Nephron (organoid): ENCODE data around the gene AP2M1.

Experiments used
- H3K27ac Mint-ChIP-seq, 3 experiments: 2 replicates each; pipeline ENCODE4 v1.8.0; 2020; ENCODE audit warnings: mixed read lengths in 3 of 3, mild to moderate bottlenecking in 2 of 3, moderate library complexity in 1 of 3
- H3K27me3 Mint-ChIP-seq: 2 replicates; pipeline ENCODE4 v1.8.0; 2021; ENCODE audit warnings: low read depth, mild to moderate bottlenecking, moderate library complexity, mixed read lengths
- H3K36me3 Mint-ChIP-seq: 2 replicates; pipeline ENCODE4 v1.8.0; 2020; ENCODE audit warnings: low read depth, mixed read lengths
- H3K4me1 Mint-ChIP-seq: 2 replicates; pipeline ENCODE4 v1.8.0; 2020; ENCODE audit warnings: mixed read lengths
- H3K4me3 Mint-ChIP-seq, 3 experiments: 2 replicates each; pipeline ENCODE4 v1.8.0; 2020; ENCODE audit warnings: mild to moderate bottlenecking in 3 of 3, mixed read lengths in 3 of 3, moderate library complexity in 2 of 3
- H3K9me3 Mint-ChIP-seq: 2 replicates; pipeline ENCODE4 v1.8.0; 2020; ENCODE audit warnings: mixed read lengths
- TF ChIP-seq, protein P1 (sequence below), 3 experiments: fragments of 200-600 bp; sonication (generic); IDR thresholded peaks; one replicate each; pipeline ENCODE4 v1.5.0; 2021; ENCODE audit warnings: antibody characterized with exemption in 3 of 3; ENCODE audit not compliant: unreplicated experiment in 3 of 3

Gene AP2M1

DNA sequence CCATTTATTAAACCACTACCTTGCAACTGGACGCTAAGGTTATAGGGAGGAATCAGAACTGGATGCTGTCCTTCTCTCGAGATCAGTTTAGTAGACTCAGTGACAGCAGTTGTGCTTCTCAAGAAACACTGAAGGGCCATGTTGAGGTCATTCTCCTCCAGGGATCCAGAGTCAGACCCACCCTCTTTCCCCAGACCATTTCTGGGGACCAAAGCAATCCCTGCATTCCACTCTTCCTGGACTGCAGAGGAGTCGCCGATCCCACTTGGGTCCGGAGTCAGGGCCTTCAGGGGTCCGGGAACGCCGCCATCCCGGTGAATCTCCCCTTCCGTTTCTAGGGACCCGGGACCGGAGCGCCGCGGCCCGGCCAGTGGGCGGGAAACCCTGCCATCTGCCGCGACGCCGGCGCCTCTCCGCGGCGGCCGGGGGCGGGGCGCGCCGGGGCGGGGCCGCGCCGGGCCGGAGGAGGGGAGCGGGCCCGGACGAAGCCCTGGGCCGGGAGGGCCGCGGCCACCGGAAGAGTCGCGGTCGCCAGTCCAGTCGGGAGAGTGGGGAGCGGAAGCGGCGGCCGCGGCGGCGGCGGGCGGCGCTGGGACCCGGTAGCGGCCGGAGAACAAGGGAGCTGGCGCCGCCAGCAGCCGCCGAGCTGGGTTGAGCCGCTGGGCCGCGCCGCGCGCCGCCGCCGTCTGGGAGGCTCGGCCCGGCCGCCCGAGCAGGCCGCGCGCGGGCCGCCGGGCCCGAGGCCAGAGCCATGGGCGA, 19.6 kb upstream of the AP2M1 start, which contains the start of gene DVL3:
TSS of gene DVL3 (plus strand) at position 493 of the 759 bp plus-strand sequence. CDS start at position 752, 259 bp downstream.
- Mint-ChIP-seq H3K27me3 (no peaks in the 10 kb centered on the region), H3K27ac (peak within 1 kb of the TSS; percentile 94 to 99 (median 98)), H3K4me3 (peak within 1 kb of the TSS; percentile 94 to 100 (median 99)), H3K9me3 (no peaks in the 10 kb centered on the region), H3K36me3 (peaks cover 3% of the 10 kb centered on the region), H3K4me1 (peaks cover 38% of the 10 kb centered on the region)
- TF ChIP-seq, protein P1, sequence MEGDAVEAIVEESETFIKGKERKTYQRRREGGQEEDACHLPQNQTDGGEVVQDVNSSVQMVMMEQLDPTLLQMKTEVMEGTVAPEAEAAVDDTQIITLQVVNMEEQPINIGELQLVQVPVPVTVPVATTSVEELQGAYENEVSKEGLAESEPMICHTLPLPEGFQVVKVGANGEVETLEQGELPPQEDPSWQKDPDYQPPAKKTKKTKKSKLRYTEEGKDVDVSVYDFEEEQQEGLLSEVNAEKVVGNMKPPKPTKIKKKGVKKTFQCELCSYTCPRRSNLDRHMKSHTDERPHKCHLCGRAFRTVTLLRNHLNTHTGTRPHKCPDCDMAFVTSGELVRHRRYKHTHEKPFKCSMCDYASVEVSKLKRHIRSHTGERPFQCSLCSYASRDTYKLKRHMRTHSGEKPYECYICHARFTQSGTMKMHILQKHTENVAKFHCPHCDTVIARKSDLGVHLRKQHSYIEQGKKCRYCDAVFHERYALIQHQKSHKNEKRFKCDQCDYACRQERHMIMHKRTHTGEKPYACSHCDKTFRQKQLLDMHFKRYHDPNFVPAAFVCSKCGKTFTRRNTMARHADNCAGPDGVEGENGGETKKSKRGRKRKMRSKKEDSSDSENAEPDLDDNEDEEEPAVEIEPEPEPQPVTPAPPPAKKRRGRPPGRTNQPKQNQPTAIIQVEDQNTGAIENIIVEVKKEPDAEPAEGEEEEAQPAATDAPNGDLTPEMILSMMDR (IDR thresholded peaks at IDR 0.05; ENCODE audit: unreplicated experiment in 3 of 3), result no peak

DNA sequence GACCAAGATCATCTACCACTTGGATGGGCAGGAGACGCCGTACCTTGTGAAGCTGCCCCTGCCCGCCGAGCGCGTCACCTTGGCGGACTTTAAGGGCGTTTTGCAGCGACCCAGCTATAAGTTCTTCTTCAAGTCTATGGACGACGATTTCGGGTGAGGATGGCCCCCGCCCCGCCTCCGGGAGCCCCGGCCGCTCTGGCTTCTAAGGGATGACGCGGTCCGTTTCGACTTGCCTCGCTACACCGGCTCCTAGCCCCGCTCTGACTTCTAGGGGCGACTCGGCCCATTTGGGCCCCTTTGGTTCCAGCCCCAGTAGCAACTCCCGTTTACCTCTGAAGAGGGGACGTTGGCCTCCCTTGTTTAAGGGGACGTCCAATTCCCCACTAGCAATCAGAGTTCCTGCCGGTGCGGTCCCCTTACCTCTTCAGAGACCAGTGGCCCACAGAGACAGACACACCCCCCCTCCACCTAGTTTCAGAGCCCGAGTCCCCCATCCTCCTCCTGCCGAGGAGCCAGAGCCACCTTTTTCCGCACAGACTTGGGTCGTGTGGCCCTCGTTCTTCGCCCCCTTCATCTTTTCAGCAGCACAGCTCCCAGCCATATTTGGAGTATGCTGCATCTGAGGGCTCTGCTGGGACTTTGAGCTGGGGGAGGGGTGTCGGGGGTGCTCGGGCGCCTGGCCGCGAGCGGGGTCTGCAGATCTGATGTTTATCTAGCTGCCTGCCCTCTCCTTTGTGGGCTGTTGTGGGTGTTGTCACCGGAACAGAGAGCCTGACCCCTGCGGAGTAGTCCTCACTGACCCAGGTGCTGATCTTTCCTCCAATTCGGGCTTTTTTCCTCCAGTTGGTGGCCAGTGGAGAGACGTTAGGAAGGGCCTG, 18.8 kb upstream of the AP2M1 start:
- Mint-ChIP-seq H3K27me3 (no peaks in the 10 kb centered on the region), H3K4me3 (peak overlapping the region; percentile 94 to 100 (median 99)), H3K9me3 (no peaks in the 10 kb centered on the region), H3K36me3 (peaks cover 9% of the 10 kb centered on the region), H3K27ac (peak overlapping the region; percentile 94 to 99 (median 98)), H3K4me1 (peaks cover 46% of the 10 kb centered on the region)
- TF ChIP-seq, protein P1 (IDR thresholded peaks at IDR 0.05; ENCODE audit: unreplicated experiment in 3 of 3), result no peak

DNA sequence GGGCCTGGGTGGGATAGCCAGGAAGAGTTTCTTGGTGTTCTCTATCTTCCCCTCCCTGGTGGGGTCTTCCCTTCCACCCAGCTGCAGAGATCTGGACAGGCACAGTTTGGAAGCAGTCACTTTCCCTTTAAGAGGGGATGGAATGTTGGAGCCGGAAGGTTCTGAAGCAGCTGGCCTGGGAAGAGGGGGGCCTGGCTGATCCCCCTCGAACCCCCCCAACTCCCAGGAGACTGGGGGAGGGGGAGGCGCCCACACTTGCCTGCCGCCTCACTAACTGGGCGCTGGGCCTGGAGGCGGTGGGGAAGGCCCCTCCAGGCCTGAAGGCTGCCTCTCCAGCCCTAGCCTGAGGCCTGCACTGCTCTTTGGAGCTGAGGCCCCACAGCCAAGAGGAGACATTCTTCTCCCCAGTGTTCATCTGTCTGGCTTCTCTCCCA, 18.1 kb upstream of the AP2M1 start:
- no peaks in the 10 kb centered on the region for H3K9me3 Mint-ChIP-seq
- peak overlapping the region; percentile 94 to 100 (median 99) for H3K4me3 Mint-ChIP-seq
- peak overlapping the region; percentile 94 to 99 (median 98) for H3K27ac Mint-ChIP-seq
- peaks cover 52% of the 10 kb centered on the region for H3K4me1 Mint-ChIP-seq
- H3K36me3 Mint-ChIP-seq, result peaks cover 11% of the 10 kb centered on the region
- H3K27me3 Mint-ChIP-seq, result no peaks in the 10 kb centered on the region
- TF ChIP-seq, protein P1 (IDR thresholded peaks at IDR 0.05; ENCODE audit: unreplicated experiment in 3 of 3), result no peak

DNA sequence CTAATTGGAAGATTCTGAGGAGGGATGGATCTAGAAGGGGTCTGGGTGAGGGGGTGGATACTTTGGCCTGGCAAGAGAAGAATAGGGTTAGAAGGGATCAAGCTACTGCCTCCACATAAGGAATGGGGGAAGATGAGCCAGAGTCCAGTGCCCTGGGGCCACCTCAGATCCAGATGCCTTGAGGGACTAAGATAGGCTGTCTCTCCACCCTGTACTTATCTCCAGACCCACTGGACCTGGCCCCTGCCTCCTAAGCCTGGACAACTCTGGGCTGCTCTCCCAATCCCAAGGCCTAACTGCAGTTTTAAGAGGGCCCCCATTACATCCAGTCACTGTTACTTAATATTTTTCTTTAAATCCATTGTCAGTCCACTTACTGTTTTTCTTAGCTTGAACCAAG, 17.4 kb upstream of the AP2M1 start:
- H3K4me1 Mint-ChIP-seq, result peaks cover 55% of the 10 kb centered on the region
- TF ChIP-seq, protein P1 (IDR thresholded peaks at IDR 0.05; ENCODE audit: unreplicated experiment in 3 of 3), result no peak
- peak overlapping the region; percentile 94 to 100 (median 99) for H3K4me3 Mint-ChIP-seq
- no peaks in the 10 kb centered on the region for H3K9me3 Mint-ChIP-seq
- H3K27me3 Mint-ChIP-seq, result no peaks in the 10 kb centered on the region
- peaks cover 13% of the 10 kb centered on the region for H3K36me3 Mint-ChIP-seq
- H3K27ac Mint-ChIP-seq, result peak overlapping the region; percentile 94 to 99 (median 98)

DNA sequence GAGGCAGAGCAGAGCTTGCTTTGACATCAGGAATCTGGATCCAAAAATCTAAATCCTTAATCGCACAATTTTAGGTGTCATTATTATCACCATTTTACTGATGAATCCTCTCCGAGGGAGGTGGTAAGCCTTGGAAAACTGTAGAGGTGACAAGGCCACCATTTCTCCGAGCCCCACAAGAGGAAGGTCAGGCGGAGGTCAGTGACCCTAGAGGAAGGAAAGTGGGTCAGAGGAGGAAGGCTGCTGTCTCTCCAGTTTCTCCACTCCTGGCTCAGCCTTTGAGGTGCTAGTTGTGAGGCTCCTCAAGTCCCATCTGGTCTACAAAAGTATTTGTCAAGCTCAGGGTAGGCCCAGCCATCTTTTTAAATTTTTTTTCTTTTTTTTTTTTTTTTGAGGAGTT, 16.3 kb upstream of the AP2M1 start:
- H3K27me3 Mint-ChIP-seq, result no peaks in the 10 kb centered on the region
- TF ChIP-seq, protein P1 (IDR thresholded peaks at IDR 0.05; ENCODE audit: unreplicated experiment in 3 of 3), result no peak
- H3K27ac Mint-ChIP-seq, result peak overlapping the region; percentile 22 to 94 (median 59)
- H3K4me1 Mint-ChIP-seq, result peaks cover 47% of the 10 kb centered on the region
- no peaks in the 10 kb centered on the region for H3K9me3 Mint-ChIP-seq
- H3K36me3 Mint-ChIP-seq, result peaks cover 22% of the 10 kb centered on the region
- H3K4me3 Mint-ChIP-seq, result peak overlapping the region in 2 of 3 experiments; percentile 30 to 100
